OCI-M1 (cell line): Measurements from ENCODE around the gene GRIK2.
A peak's percentile ranks its signal among the peaks of the same experiment; 100 is the strongest.
"Not testable (repeated sequence)": the region's sequence is repeated elsewhere in the genome, so short reads cannot be mapped to it uniquely, and the experiment has no call there.

Experiments
- DNase-seq: peaks from one replicate; lab custom pipeline; 2025; lab: John Stamatoyannopoulos, UW

Gene GRIK2

GRCh38 chr6:102015431-102015830 lies 621.9 kb downstream of the GRIK2 start:
- no peak for DNase-seq

GRCh38 chr6:102022281-102022680 lies 628.8 kb downstream of the GRIK2 start:
- no peak for DNase-seq

- no peak for DNase-seq
Measured at GRCh38 chr6:102022803-102023202, 629.3 kb downstream of the GRIK2 start.

- no peak for DNase-seq
Measured at GRCh38 chr6:102023977-102024657, 630.6 kb downstream of the GRIK2 start.

- no peak for DNase-seq
Measured at GRCh38 chr6:102026649-102027048, 633.1 kb downstream of the GRIK2 start.

GRCh38 chr6:102028176-102028575 lies 634.7 kb downstream of the GRIK2 start:
- DNase-seq, result no peak

GRCh38 chr6:102038964-102039363 lies 645.5 kb downstream of the GRIK2 start:
- DNase-seq, result no peak

- no peak for DNase-seq
Measured at GRCh38 chr6:102039441-102039840, 645.9 kb downstream of the GRIK2 start.

GRCh38 chr6:102051001-102051400 lies 657.5 kb downstream of the GRIK2 start:
- DNase-seq, result no peak

GRCh38 chr6:102051720-102052119 lies 658.2 kb downstream of the GRIK2 start:
- DNase-seq, result no peak

GRCh38 chr6:102064142-102064541 lies 670.6 kb downstream of the GRIK2 start:
- DNase-seq, result no peak

GRCh38 chr6:102066301-102066700 lies 672.8 kb downstream of the GRIK2 start:
- DNase-seq, result no peak

- no peak for DNase-seq
Measured at GRCh38 chr6:102068349-102068929, 674.9 kb downstream of the GRIK2 start.

- DNase-seq, result no peak
Measured at GRCh38 chr6:102075539-102075938, 682.0 kb downstream of the GRIK2 start.

GRCh38 chr6:102085257-102085656 lies 691.7 kb downstream of the GRIK2 start:
- DNase-seq, result no peak

- not testable (repeated sequence) for DNase-seq
Measured at GRCh38 chr6:102088160-102088559, 694.7 kb downstream of the GRIK2 start.

GRCh38 chr6:102114402-102114801 lies 720.9 kb downstream of the GRIK2 start:
- peak; percentile 34 for DNase-seq

GRCh38 chr6:102115911-102116310 lies 722.4 kb downstream of the GRIK2 start:
- no peak for DNase-seq

- DNase-seq, result no peak
Measured at GRCh38 chr6:102118034-102118433, 724.5 kb downstream of the GRIK2 start.
